Uterus (tissue), 4 donors: ENCODE data around the gene SERGEF. TPM values are rescaled to one million over a fixed set of nuclear protein-coding genes. Genes with fewer than 3 reads are reported as not detected.

Experiments used
- DNase-seq, 2 donors: peaks; one replicate each; pipeline ENCODE4 v3.0.0-alpha.2; 2019 to 2020
- H3K27ac ChIP-seq, 2 donors: fragments of 200-600 bp; sonication (generic); 1 replicate in 1 of 2; 2 replicates in 1 of 2; pipeline ENCODE4 v1.5.1; 2016 to 2018
- H3K27me3 ChIP-seq, 2 donors: fragments of 200-600 bp; sonication (generic); one replicate each; pipeline ENCODE4 v1.5.1; 2018 to 2019; ENCODE audit warnings: control low read depth in 1 of 2
- H3K36me3 ChIP-seq, 2 donors: fragments of 200-600 bp; sonication (generic); one replicate each; pipeline ENCODE4 v1.5.1; 2019; ENCODE audit warnings: control low read depth in 1 of 2
- H3K4me1 ChIP-seq, 2 donors: fragments of 200-600 bp; sonication (generic); one replicate each; pipeline ENCODE4 v1.5.1; 2018 to 2019; ENCODE audit warnings: control low read depth in 1 of 2
- H3K4me3 ChIP-seq, 2 donors: fragments of 200-600 bp; sonication (generic); 1 replicate in 1 of 2; 2 replicates in 1 of 2; pipeline ENCODE4 v1.5.1; 2018 to 2019; ENCODE audit warnings: mild to moderate bottlenecking in 1 of 2
- H3K9me3 ChIP-seq, 2 donors: fragments of 200-600 bp; sonication (generic); one replicate each; pipeline ENCODE4 v1.5.1; 2019; ENCODE audit warnings: control low read depth in 1 of 2
- CTCF ChIP-seq, 4 experiments: fragments of 200-600 bp in 2 of 4; fragments of 450-650 bp in 2 of 4; sonication (generic) in 2 of 4; IDR thresholded peaks; one replicate each; pipeline ENCODE4 v1.5.1; 2016 to 2019; ENCODE audit warnings: antibody characterized with exemption in 4 of 4, mild to moderate bottlenecking in 2 of 4, moderate library complexity in 1 of 4
- POLR2A ChIP-seq, 2 donors: fragments of 450-650 bp; IDR thresholded peaks; one replicate each; pipeline ENCODE4 v1.6.1; 2016; ENCODE audit warnings: antibody characterized with exemption in 2 of 2, mild to moderate bottlenecking in 1 of 2, moderate library complexity in 1 of 2
- intact Hi-C: fragments of 100-400 bp; cut with DNase I; formaldehyde crosslinking; loops from one replicate; pipeline ENCODE4 v1.15.1; 2023; ENCODE audit warnings: low total_unique reads
- total RNA-seq, 4 donors: library from RNA; depleted of rRNA in 3 of 4; stranded (reverse); fragments of >200 nt in 3 of 4; gene quantifications; one replicate each; pipeline versions ENCODE4 v1.1.0 to v1.2.4, GENCODE V29; 2014 to 2023
- donor health status: DM: yes; HTN: yes; CAD: no.

SERGEF gene
- total RNA-seq, 4 donors from 2014 or later, result 12.6 to 64.4 (median 43.7) TPM

- no peaks in the 10 kb centered on the region for H3K4me1 ChIP-seq
- H3K9me3 ChIP-seq, result no peaks in the 10 kb centered on the region
- intact Hi-C loops, result no loop called here
- TF ChIP-seq POLR2A (IDR thresholded peaks at IDR 0.05), result no peak
- TF ChIP-seq CTCF (IDR thresholded peaks at IDR 0.05), result no peak
- H3K27ac ChIP-seq, result no peak overlapping the region
- H3K36me3 ChIP-seq, result no peaks in the 10 kb centered on the region
- H3K4me3 ChIP-seq, result no peak overlapping the region
- DNase-seq, result no peak
- H3K27me3 ChIP-seq, result no peaks in the 10 kb centered on the region
These were observed 261.3 kb downstream of the SERGEF start for GRCh38 chr11:17751558-17751957.

DNA sequence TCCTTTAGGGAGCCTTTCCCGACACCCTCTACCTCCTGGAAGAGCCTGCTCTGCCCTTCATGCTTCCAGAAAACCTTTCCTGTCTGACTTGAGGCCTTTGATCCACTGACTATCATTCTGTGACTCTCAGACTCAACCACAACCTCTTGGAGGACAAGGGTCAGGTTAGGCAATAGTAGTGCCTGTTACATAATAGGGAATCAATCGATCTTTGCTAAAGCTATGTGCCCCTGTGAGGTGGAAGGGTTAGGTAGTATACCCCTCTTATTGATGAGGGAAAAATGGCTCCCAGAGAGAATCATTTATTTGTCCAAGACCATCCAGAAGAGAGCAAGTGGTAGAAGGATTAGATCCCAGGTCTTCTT lies 262.1 kb downstream of the SERGEF start:
- TF ChIP-seq POLR2A (IDR thresholded peaks at IDR 0.05) (no peak), CTCF (IDR thresholded peaks at IDR 0.05) (no peak)
- intact Hi-C loops, result no loop called here

GRCh38 chr11:17750013-17750800 lies 262.6 kb downstream of the SERGEF start:
- Histone ChIP-seq H3K36me3 (no peaks in the 10 kb centered on the region), H3K27me3 (no peaks in the 10 kb centered on the region), H3K9me3 (no peaks in the 10 kb centered on the region), H3K4me3 (no peak overlapping the region), H3K4me1 (no peaks in the 10 kb centered on the region), H3K27ac (no peak overlapping the region)
- intact Hi-C loops, result no loop called here
- TF ChIP-seq CTCF (IDR thresholded peaks at IDR 0.05) (no peak), POLR2A (IDR thresholded peaks at IDR 0.05) (no peak)
- DNase-seq, result no peak

More for the DNA sequence above, 262.1 kb downstream of the SERGEF start:
- DNase-seq, result no peak
- Histone ChIP-seq H3K36me3 (no peaks in the 10 kb centered on the region), H3K4me1 (no peaks in the 10 kb centered on the region), H3K9me3 (no peaks in the 10 kb centered on the region), H3K27ac (no peak overlapping the region), H3K4me3 (no peak overlapping the region), H3K27me3 (no peaks in the 10 kb centered on the region)

GRCh38 chr11:17748761-17749721 lies 263.8 kb downstream of the SERGEF start:
- intact Hi-C loops, result no loop called here
- DNase-seq, result no peak

More at GRCh38 chr11:17748761-17749721, 263.8 kb downstream of the SERGEF start:
- Histone ChIP-seq H3K9me3 (no peaks in the 10 kb centered on the region), H3K4me3 (no peak overlapping the region), H3K4me1 (no peaks in the 10 kb centered on the region), H3K36me3 (no peaks in the 10 kb centered on the region), H3K27me3 (no peaks in the 10 kb centered on the region), H3K27ac (no peak overlapping the region)
- TF ChIP-seq POLR2A (IDR thresholded peaks at IDR 0.05), result no peak
- TF ChIP-seq CTCF (IDR thresholded peaks at IDR 0.05), result no peak
